Measurements from ENCODE around the gene ERP44.

The ERP44 gene

GRCh38 chr9:100038472-100038871, 60.3 kb downstream of the ERP44 start:
- Histone ChIP-seq H3K9me3 (ENCODE audit: control insufficient read depth, insufficient read depth, low read length) (peaks cover 6% of the 10 kb centered on the region), H3K9ac (ENCODE audit: low read depth, low read length) (no peak overlapping the region), H3K27me3 (ENCODE audit: control insufficient read depth, insufficient read depth, low read length) (no peaks in the 10 kb centered on the region), H3K27ac (ENCODE audit: low read depth, low read length) (no peak overlapping the region), H3K36me3 (ENCODE audit: control insufficient read depth, insufficient read depth, low read length) (no peaks in the 10 kb centered on the region), H3K4me3 (ENCODE audit: low read depth, low read length) (no peak overlapping the region), H3K4me1 (ENCODE audit: control insufficient read depth, insufficient read depth, low read length) (no peaks in the 10 kb centered on the region)

- Histone ChIP-seq H3K9me3 (ENCODE audit: control insufficient read depth, insufficient read depth, low read length) (peaks cover 18% of the 10 kb centered on the region), H3K27me3 (ENCODE audit: control insufficient read depth, insufficient read depth, low read length) (no peaks in the 10 kb centered on the region), H3K9ac (ENCODE audit: low read depth, low read length) (no peak overlapping the region), H3K27ac (ENCODE audit: low read depth, low read length) (no peak overlapping the region), H3K4me1 (ENCODE audit: control insufficient read depth, insufficient read depth, low read length) (no peaks in the 10 kb centered on the region), H3K36me3 (ENCODE audit: control insufficient read depth, insufficient read depth, low read length) (no peaks in the 10 kb centered on the region; the same call in 1 of the 2 replicates), H3K4me3 (ENCODE audit: low read depth, low read length) (no peak overlapping the region)
These were observed 64.8 kb downstream of the ERP44 start for GRCh38 chr9:100033877-100034551.

GRCh38 chr9:100030548-100030947, 68.3 kb downstream of the ERP44 start:
- H3K27ac ChIP-seq (ENCODE audit: low read depth, low read length), result no peak overlapping the region
- no peaks in the 10 kb centered on the region; the same call in 1 of the 2 replicates for H3K36me3 ChIP-seq (ENCODE audit: control insufficient read depth, insufficient read depth, low read length)
- H3K27me3 ChIP-seq (ENCODE audit: control insufficient read depth, insufficient read depth, low read length), result no peaks in the 10 kb centered on the region
- no peak overlapping the region for H3K9ac ChIP-seq (ENCODE audit: low read depth, low read length)
- H3K4me3 ChIP-seq (ENCODE audit: low read depth, low read length), result no peak overlapping the region
- H3K4me1 ChIP-seq (ENCODE audit: control insufficient read depth, insufficient read depth, low read length), result peaks cover 6% of the 10 kb centered on the region
- peaks cover 18% of the 10 kb centered on the region for H3K9me3 ChIP-seq (ENCODE audit: control insufficient read depth, insufficient read depth, low read length)

GRCh38 chr9:100029251-100029650, 69.5 kb downstream of the ERP44 start:
- Histone ChIP-seq H3K36me3 (ENCODE audit: control insufficient read depth, insufficient read depth, low read length) (no peaks in the 10 kb centered on the region; the same call in 1 of the 2 replicates), H3K27me3 (ENCODE audit: control insufficient read depth, insufficient read depth, low read length) (no peaks in the 10 kb centered on the region), H3K4me3 (ENCODE audit: low read depth, low read length) (no peak overlapping the region), H3K4me1 (ENCODE audit: control insufficient read depth, insufficient read depth, low read length) (peaks cover 6% of the 10 kb centered on the region), H3K9me3 (ENCODE audit: control insufficient read depth, insufficient read depth, low read length) (peaks cover 18% of the 10 kb centered on the region), H3K9ac (ENCODE audit: low read depth, low read length) (no peak overlapping the region), H3K27ac (ENCODE audit: low read depth, low read length) (no peak overlapping the region)

- H3K9me3 ChIP-seq (ENCODE audit: control insufficient read depth, insufficient read depth, low read length), result peaks cover 10% of the 10 kb centered on the region; the same call in 1 of the 2 replicates
These were observed 70.5 kb downstream of the ERP44 start for GRCh38 chr9:100028201-100028784.

GRCh38 chr9:100027543-100027942, 71.3 kb downstream of the ERP44 start:
- Histone ChIP-seq H3K36me3 (ENCODE audit: control insufficient read depth, insufficient read depth, low read length) (no peaks in the 10 kb centered on the region; the same call in 1 of the 2 replicates), H3K9ac (ENCODE audit: low read depth, low read length) (no peak overlapping the region), H3K27ac (ENCODE audit: low read depth, low read length) (no peak overlapping the region), H3K4me3 (ENCODE audit: low read depth, low read length) (no peak overlapping the region), H3K9me3 (ENCODE audit: control insufficient read depth, insufficient read depth, low read length) (peaks cover 3% of the 10 kb centered on the region; the same call in 1 of the 2 replicates), H3K4me1 (ENCODE audit: control insufficient read depth, insufficient read depth, low read length) (peaks cover 6% of the 10 kb centered on the region), H3K27me3 (ENCODE audit: control insufficient read depth, insufficient read depth, low read length) (no peaks in the 10 kb centered on the region)

More at GRCh38 chr9:100028201-100028784, 70.5 kb downstream of the ERP44 start:
- Histone ChIP-seq H3K4me1 (ENCODE audit: control insufficient read depth, insufficient read depth, low read length) (peaks cover 6% of the 10 kb centered on the region), H3K27me3 (ENCODE audit: control insufficient read depth, insufficient read depth, low read length) (no peaks in the 10 kb centered on the region), H3K9ac (ENCODE audit: low read depth, low read length) (no peak overlapping the region), H3K36me3 (ENCODE audit: control insufficient read depth, insufficient read depth, low read length) (no peaks in the 10 kb centered on the region; the same call in 1 of the 2 replicates), H3K27ac (ENCODE audit: low read depth, low read length) (no peak overlapping the region), H3K4me3 (ENCODE audit: low read depth, low read length) (no peak overlapping the region)

- Histone ChIP-seq H3K27me3 (ENCODE audit: control insufficient read depth, insufficient read depth, low read length) (no peaks in the 10 kb centered on the region), H3K4me3 (ENCODE audit: low read depth, low read length) (no peak overlapping the region)
These were observed 76.9 kb downstream of the ERP44 start for GRCh38 chr9:100021931-100022330.

GRCh38 chr9:100020121-100020795, 78.5 kb downstream of the ERP44 start:
- Histone ChIP-seq H3K36me3 (ENCODE audit: control insufficient read depth, insufficient read depth, low read length) (peaks cover 3% of the 10 kb centered on the region; the same call in 1 of the 2 replicates), H3K27ac (ENCODE audit: low read depth, low read length) (no peak overlapping the region), H3K9ac (ENCODE audit: low read depth, low read length) (no peak overlapping the region), H3K27me3 (ENCODE audit: control insufficient read depth, insufficient read depth, low read length) (no peaks in the 10 kb centered on the region), H3K9me3 (ENCODE audit: control insufficient read depth, insufficient read depth, low read length) (no peaks in the 10 kb centered on the region), H3K4me3 (ENCODE audit: low read depth, low read length) (no peak overlapping the region), H3K4me1 (ENCODE audit: control insufficient read depth, insufficient read depth, low read length) (peaks cover 4% of the 10 kb centered on the region)

More at GRCh38 chr9:100021931-100022330, 76.9 kb downstream of the ERP44 start:
- Histone ChIP-seq H3K27ac (ENCODE audit: low read depth, low read length) (no peak overlapping the region), H3K9me3 (ENCODE audit: control insufficient read depth, insufficient read depth, low read length) (no peaks in the 10 kb centered on the region), H3K9ac (ENCODE audit: low read depth, low read length) (no peak overlapping the region), H3K36me3 (ENCODE audit: control insufficient read depth, insufficient read depth, low read length) (no peaks in the 10 kb centered on the region), H3K4me1 (ENCODE audit: control insufficient read depth, insufficient read depth, low read length) (peaks cover 4% of the 10 kb centered on the region)

GRCh38 chr9:100019541-100019940, 79.3 kb downstream of the ERP44 start:
- Histone ChIP-seq H3K9me3 (ENCODE audit: control insufficient read depth, insufficient read depth, low read length) (no peaks in the 10 kb centered on the region), H3K9ac (ENCODE audit: low read depth, low read length) (no peak overlapping the region), H3K4me1 (ENCODE audit: control insufficient read depth, insufficient read depth, low read length) (peaks cover 4% of the 10 kb centered on the region), H3K4me3 (ENCODE audit: low read depth, low read length) (no peak overlapping the region), H3K27me3 (ENCODE audit: control insufficient read depth, insufficient read depth, low read length) (no peaks in the 10 kb centered on the region), H3K36me3 (ENCODE audit: control insufficient read depth, insufficient read depth, low read length) (peaks cover 3% of the 10 kb centered on the region; the same call in 1 of the 2 replicates), H3K27ac (ENCODE audit: low read depth, low read length) (no peak overlapping the region)

- Histone ChIP-seq H3K27ac (ENCODE audit: low read depth, low read length) (no peak overlapping the region), H3K4me3 (ENCODE audit: low read depth, low read length) (no peak overlapping the region), H3K36me3 (ENCODE audit: control insufficient read depth, insufficient read depth, low read length) (peaks cover 3% of the 10 kb centered on the region; the same call in 1 of the 2 replicates), H3K9me3 (ENCODE audit: control insufficient read depth, insufficient read depth, low read length) (no peaks in the 10 kb centered on the region), H3K27me3 (ENCODE audit: control insufficient read depth, insufficient read depth, low read length) (no peaks in the 10 kb centered on the region), H3K9ac (ENCODE audit: low read depth, low read length) (no peak overlapping the region), H3K4me1 (ENCODE audit: control insufficient read depth, insufficient read depth, low read length) (no peaks in the 10 kb centered on the region)
These were observed 84.0 kb downstream of the ERP44 start for GRCh38 chr9:100014846-100015245.

GRCh38 chr9:100013573-100013972, 85.2 kb downstream of the ERP44 start:
- Histone ChIP-seq H3K9ac (ENCODE audit: low read depth, low read length) (no peak overlapping the region), H3K27ac (ENCODE audit: low read depth, low read length) (no peak overlapping the region), H3K27me3 (ENCODE audit: control insufficient read depth, insufficient read depth, low read length) (no peaks in the 10 kb centered on the region), H3K4me3 (ENCODE audit: low read depth, low read length) (no peak overlapping the region), H3K9me3 (ENCODE audit: control insufficient read depth, insufficient read depth, low read length) (no peaks in the 10 kb centered on the region), H3K36me3 (ENCODE audit: control insufficient read depth, insufficient read depth, low read length) (peaks cover 3% of the 10 kb centered on the region; the same call in 1 of the 2 replicates), H3K4me1 (ENCODE audit: control insufficient read depth, insufficient read depth, low read length) (no peaks in the 10 kb centered on the region)

Data from HUES48 (cell line).